HCT116 (cell line): Measurements from ENCODE around the gene ERAL1. TPM values are rescaled to one million over a fixed set of nuclear protein-coding genes. Genes with fewer than 3 reads are reported as not detected.

Experiments used
- ATAC-seq: fragments of 200-7000 bp; cut with Tn5 transposase; 2 replicates; pipeline ENCODE4 v1.9.1; 2020; ENCODE audit warnings: mild to moderate bottlenecking, moderate library complexity
- Bru-seq: library from RNA; stranded (reverse); fragments of 400-500 nt; gene quantifications from one replicate; lab custom pipeline; 2021; lab: Mats Ljungman, UMichigan
- BruChase-seq, 2 experiments: library from RNA; stranded (reverse); fragments of 400-500 nt; gene quantifications; one replicate each; lab custom pipeline; 2021; lab: Mats Ljungman, UMichigan
- BruUV-seq: library from RNA; stranded (reverse); fragments of 400-500 nt; replicated peaks from 2 replicates; lab custom pipeline; 2021; lab: Mats Ljungman, UMichigan
- CTCF ChIA-PET: fragments of 300-600 bp; sonication (Branson Sonifier 250); formaldehyde crosslinking; loops from one replicate; lab custom pipeline; 2021; ENCODE audit warnings: antibody characterized with exemption; lab: Charles Lee
- POLR2A ChIA-PET: fragments of 300-600, 350-600 bp; sonication (Branson Sonifier 250); formaldehyde crosslinking; loops from one replicate; lab custom pipeline; 2021; ENCODE audit warnings: antibody characterized with exemption; lab: Charles Lee
- RAD21 ChIA-PET, 2 experiments: fragments of 300-600 bp; sonication (Branson Sonifier 250); formaldehyde crosslinking; loops; one replicate each; lab custom pipeline; 2023; ENCODE audit warnings: low total read pairs in 2 of 2; ENCODE audit not compliant: uncharacterized antibody in 2 of 2, unreplicated experiment in 2 of 2, low non-redundant PET in 1 of 2; lab: Charles Lee
- DNase-seq: peaks from one replicate; pipeline ENCODE4 v3.0.0-alpha.2; 2010; ENCODE audit warnings: low read depth, low spot score
- H2AFZ ChIP-seq: fragments of 200-600 bp; shearing (Covaris generic), sonication (generic); 2 replicates; pipeline ENCODE4 v1.6.1; 2017; ENCODE audit warnings: low read depth, mixed run types, mixed read lengths, antibody characterized with exemption, low read length; ENCODE audit not compliant: poor library complexity, severe bottlenecking
- H3K27ac ChIP-seq: 2 replicates; pipeline ENCODE4 v1.5.1; 2012; ENCODE audit warnings: low read depth, low read length
- H3K27me3 ChIP-seq: fragments of 200-600 bp; sonication (generic); 2 replicates; pipeline ENCODE4 v1.6.1; 2016; ENCODE audit warnings: mixed run types, low read length, mixed read lengths; ENCODE audit not compliant: insufficient read depth
- H3K36me3 ChIP-seq, 2 experiments: fragments of 200-500 bp in 1 of 2; fragments of 200-600 bp in 1 of 2; sonication (Bioruptor generic) in 1 of 2; sonication (generic) in 1 of 2; 2 replicates each; pipeline versions ENCODE4 v1.5.1 to v1.6.1; 2014 to 2016; ENCODE audit warnings: low read length in 2 of 2, inconsistent platforms in 1 of 2, mixed read lengths in 1 of 2, mixed run types in 1 of 2; ENCODE audit not compliant: insufficient read depth in 2 of 2, control insufficient read depth in 1 of 2
- H3K4me1 ChIP-seq, 2 experiments: fragments of 200-600 bp in 1 of 2; sonication (generic) in 1 of 2; 2 replicates each; pipeline versions ENCODE4 v1.5.1 to v1.6.1; 2012 to 2017; ENCODE audit warnings: low read length in 2 of 2, inconsistent platforms in 1 of 2, mild to moderate bottlenecking in 1 of 2, mixed read lengths in 1 of 2, mixed run types in 1 of 2, moderate library complexity in 1 of 2; ENCODE audit not compliant: insufficient read depth in 2 of 2, control insufficient read depth in 1 of 2
- H3K4me2 ChIP-seq: fragments of 200-600 bp; sonication (generic); 2 replicates; pipeline ENCODE4 v1.6.1; 2017; ENCODE audit warnings: mixed run types, low read length, mixed read lengths
- H3K4me3 ChIP-seq, 2 experiments: fragments of 200-600 bp in 1 of 2; sonication (generic) in 1 of 2; replicated peaks in 1 of 2; 2 replicates each; pipeline ENCODE4 v1.5.1; 2011 to 2016; ENCODE audit warnings: low read length in 2 of 2, control low read depth in 1 of 2, low read depth in 1 of 2, mild to moderate bottlenecking in 1 of 2, mixed read lengths in 1 of 2, mixed run types in 1 of 2
- H3K79me2 ChIP-seq: fragments of 200-600 bp; sonication (generic); 2 replicates; pipeline ENCODE4 v1.6.1; 2017; ENCODE audit warnings: mild to moderate bottlenecking, mixed run types, low read length, moderate library complexity, mixed read lengths; ENCODE audit not compliant: insufficient read depth
- H3K9ac ChIP-seq: fragments of 200-600 bp; sonication (generic); 2 replicates; pipeline ENCODE4 v1.6.1; 2016; ENCODE audit warnings: low read length, mixed read lengths
- H3K9me2 ChIP-seq: fragments of 200-600 bp; sonication (generic), shearing (Covaris generic); 2 replicates; pipeline ENCODE4 v1.6.1; 2017; ENCODE audit warnings: mixed run types, mild to moderate bottlenecking, moderate library complexity; ENCODE audit not compliant: insufficient read depth
- H3K9me3 ChIP-seq, 2 experiments: fragments of 200-500 bp in 1 of 2; fragments of 200-600 bp in 1 of 2; sonication (Bioruptor generic) in 1 of 2; sonication (generic) in 1 of 2; 2 replicates each; pipeline ENCODE4 v1.6.1; 2014 to 2017; ENCODE audit warnings: low read length in 2 of 2, mixed read lengths in 2 of 2, inconsistent platforms in 1 of 2, low read depth in 1 of 2, mild to moderate bottlenecking in 1 of 2, mixed run types in 1 of 2, moderate library complexity in 1 of 2; ENCODE audit not compliant: control insufficient read depth in 1 of 2, insufficient read depth in 1 of 2
- H4K20me1 ChIP-seq: fragments of 200-600 bp; sonication (generic), shearing (Covaris generic); 2 replicates; pipeline ENCODE4 v1.6.1; 2017; ENCODE audit warnings: mixed run types, mild to moderate bottlenecking, moderate library complexity; ENCODE audit not compliant: insufficient read depth
- ATF3 ChIP-seq: IDR thresholded peaks from 2 replicates; pipeline ENCODE4 v1.6.1; 2012
- CBX3 ChIP-seq: IDR thresholded peaks from 2 replicates; pipeline ENCODE4 v1.6.1; 2012; ENCODE audit warnings: low read depth
- CEBPB ChIP-seq: IDR thresholded peaks from 2 replicates; pipeline ENCODE4 v1.6.1; 2012; ENCODE audit warnings: low read depth
- CTCF ChIP-seq, 3 experiments: fragments of 200-600 bp in 1 of 3; sonication (generic) in 1 of 3; IDR thresholded peaks in 2 of 3; conservative IDR thresholded peaks in 1 of 3; 2 replicates each; pipeline ENCODE4 v1.5.1; 2012 to 2017; ENCODE audit warnings: low read depth in 2 of 3, low read length in 2 of 3, antibody characterized with exemption in 1 of 3, borderline replicate concordance in 1 of 3, control low read depth in 1 of 3, mild to moderate bottlenecking in 1 of 3, mixed read lengths in 1 of 3, mixed run types in 1 of 3, moderate library complexity in 1 of 3; ENCODE audit not compliant: insufficient read depth in 1 of 3
- EGR1 ChIP-seq: IDR thresholded peaks from 2 replicates; pipeline ENCODE4 v1.6.1; 2012; ENCODE audit warnings: low read depth
- ELF1 ChIP-seq: IDR thresholded peaks from 2 replicates; pipeline ENCODE4 v1.6.1; 2012; ENCODE audit warnings: low read depth, borderline replicate concordance
- EZH2phosphoT487 ChIP-seq: fragments of 200-600 bp; IDR thresholded peaks from 2 replicates; pipeline ENCODE4 v1.6.1; 2018; ENCODE audit warnings: antibody characterized with exemption, borderline replicate concordance
- FOSL1 ChIP-seq: IDR thresholded peaks from 2 replicates; pipeline ENCODE4 v1.6.1; 2012; ENCODE audit warnings: low read depth
- JUND ChIP-seq: IDR thresholded peaks from 2 replicates; pipeline ENCODE4 v1.6.1; 2012
- MAX ChIP-seq: IDR thresholded peaks from 2 replicates; pipeline ENCODE4 v1.6.1; 2012
- POLR2A ChIP-seq: IDR thresholded peaks from 2 replicates; pipeline ENCODE4 v1.7.0; 2011; ENCODE audit warnings: borderline replicate concordance; ENCODE audit not compliant: insufficient read depth, insufficient read length; ENCODE audit errors: extremely low read depth
- POLR2AphosphoS5 ChIP-seq: IDR thresholded peaks from 2 replicates; pipeline ENCODE4 v1.6.1; 2011; ENCODE audit warnings: mild to moderate bottlenecking, low read depth, low read length, moderate library complexity
- RAD21 ChIP-seq: IDR thresholded peaks from 2 replicates; pipeline ENCODE4 v1.6.1; 2012; ENCODE audit warnings: low read depth, mild to moderate bottlenecking
- REST ChIP-seq: IDR thresholded peaks from 2 replicates; pipeline ENCODE4 v1.6.1; 2012; ENCODE audit warnings: low read depth
- SIN3A ChIP-seq: IDR thresholded peaks from 2 replicates; pipeline ENCODE4 v1.6.1; 2012; ENCODE audit warnings: low read depth
- SRF ChIP-seq: IDR thresholded peaks from 2 replicates; pipeline ENCODE4 v1.6.1; 2012; ENCODE audit warnings: low read depth
- ZBTB33 ChIP-seq: IDR thresholded peaks from 2 replicates; pipeline ENCODE4 v1.6.1; 2011; ENCODE audit warnings: mild to moderate bottlenecking, low read length, moderate library complexity; ENCODE audit not compliant: insufficient replicate concordance; ENCODE audit errors: extremely low read depth
- intact Hi-C: fragments of 100-400 bp; cut with micrococcal nuclease; formaldehyde crosslinking; loops from 2 replicates; pipeline ENCODE4 v1.10.0; 2022
- long read RNA-seq: library from polyadenylated mRNA; unstranded; transcript quantifications from one replicate; pipeline ENCODE4 v2.0.0, GENCODE V29; 2021; ENCODE audit not compliant: unreplicated experiment
- polyA plus RNA-seq: library from polyadenylated mRNA; unstranded; fragments of >200 nt; gene quantifications from 2 replicates; pipeline ENCODE4 v1.2.1, GENCODE V29; 2012; ENCODE audit warnings: missing spikeins
- total RNA-seq: library from RNA; stranded (reverse); gene quantifications from one replicate; pipeline ENCODE4 v1.2.1, GENCODE V29; 2021; ENCODE audit not compliant: unreplicated experiment

The ERAL1 gene
- total RNA-seq (52.0 TPM), Bru-seq, nascent RNA (percentile 69 among the genes with signal in this experiment), BruChase-seq, experiment 1, labeled RNA remaining after a 6-hour chase (percentile 91 among the genes with signal in this experiment), BruChase-seq, experiment 2, labeled RNA remaining after a 2-hour chase (percentile 84 among the genes with signal in this experiment)
- polyA plus RNA-seq: 48.8 and 59.9 TPM in 2 replicates
- long read RNA-seq, transcript ERAL1-201 (10 exons, 1,925 nt): major isoform, 94 of 115 reads
- long read RNA-seq, partial matches to known transcripts: 3 of 115 reads
- long read RNA-seq, other reads (novel, unspliced or antisense): 17 of 115 reads

GRCh38 chr17:28854457-28855335, at the start of gene ERAL1:
Gene ERAL1 (plus strand): TSS chr17:28855016. CDS start chr17:28855035, 19 bp downstream.
- POLR2A ChIA-PET: no interaction called here
- Histone ChIP-seq H3K79me2 (peaks cover 16% of the 10 kb centered on the region), H3K9me3 (no peaks in the 10 kb centered on the region), H3K27ac (peak within 1 kb of the TSS; percentile 45), H3K27me3 (no peaks in the 10 kb centered on the region), H4K20me1 (no peaks in the 10 kb centered on the region), H3K36me3 (peaks cover 8 to 9% of the 10 kb centered on the region in 2 experiments; a peak in 3 of 4 replicates), H3K4me1 (peaks cover 7 to 16% of the 10 kb centered on the region in 2 experiments; a peak in 3 of 4 replicates), H2AFZ (peak within 1 kb of the TSS; percentile 99), H3K4me2 (peak within 1 kb of the TSS; percentile 100), H3K9me2 (no peaks in the 10 kb centered on the region), H3K9ac (peak within 1 kb of the TSS; percentile 91), H3K4me3 (peak within 1 kb of the TSS; percentile 61 to 96)
- CTCF ChIA-PET: no interaction called here
- RAD21 ChIA-PET: no interaction called here
- peak; percentile 64 for DNase-seq
- intact Hi-C loops: no loop called here
- TSS peak; percentile 80 for BruUV-seq
- ATAC-seq: peak; percentile 99
- TF ChIP-seq EGR1: peak; percentile 52; the same call in 1 of the 2 replicates
- peak; percentile 82 for TF ChIP-seq POLR2A
- no peak for TF ChIP-seq JUND
- no peak for TF ChIP-seq REST
- TF ChIP-seq FOSL1: no peak
- peak; percentile 15; the same call in 1 of the 2 replicates for TF ChIP-seq ELF1
- TF ChIP-seq SIN3A: peak; percentile 94
- TF ChIP-seq CTCF (IDR thresholded peaks at IDR 0.05 in 2 of 3, conservative IDR thresholded peaks at IDR 0.05 in 1 of 3; ENCODE audit: borderline replicate concordance in 1 of 3, insufficient read depth in 1 of 3, low read depth in 2 of 3, low read length in 2 of 3): no peak
- no peak for TF ChIP-seq ATF3
- TF ChIP-seq CEBPB: no peak
- TF ChIP-seq EZH2phosphoT487: no peak
- TF ChIP-seq POLR2AphosphoS5: peak; percentile 92
- peak; percentile 25; the same call in 1 of the 2 replicates for TF ChIP-seq RAD21
- TF ChIP-seq CBX3: peak; percentile 73
- no peak for TF ChIP-seq ZBTB33
- 0 out of 2 replicates have a peak, but pooled peaks have one; percentile 38 for TF ChIP-seq SRF
- TF ChIP-seq MAX: peak; percentile 86
